Erythroblast (primary cell): ENCODE results near the gene TMEM244.

Source experiments
- GATA1 ChIP-seq: IDR thresholded peaks from 2 replicates; pipeline ENCODE4 v1.6.1; 2011; ENCODE audit warnings: low read depth, mild to moderate bottlenecking, control low read depth, low read length, moderate library complexity
- POLR2A ChIP-seq: IDR thresholded peaks from 2 replicates; pipeline ENCODE4 v1.6.1; 2011; ENCODE audit warnings: mild to moderate bottlenecking, low read length

- TF ChIP-seq POLR2A: no peak
- no peak for TF ChIP-seq GATA1
Measured at GRCh38 chr6:129902681-129903080, 41.6 kb upstream of the TMEM244 start.
